GM19324 (cell line): ENCODE measurements around the gene ATG4D.
A peak's percentile ranks its signal among the peaks of the same experiment; 100 is the strongest.
"Not testable (repeated sequence)": the region's sequence is repeated elsewhere in the genome, so short reads cannot be mapped to it uniquely, and the experiment has no call there.

Source experiments
- ATAC-seq: cut with Tn5 transposase; IDR thresholded peaks from one replicate; pipeline ENCODE4 v1.9.1; 2021; ENCODE audit warnings: mild to moderate bottlenecking, moderate library complexity; ENCODE audit not compliant: unreplicated experiment, low FRiP score

The ATG4D gene

DNA sequence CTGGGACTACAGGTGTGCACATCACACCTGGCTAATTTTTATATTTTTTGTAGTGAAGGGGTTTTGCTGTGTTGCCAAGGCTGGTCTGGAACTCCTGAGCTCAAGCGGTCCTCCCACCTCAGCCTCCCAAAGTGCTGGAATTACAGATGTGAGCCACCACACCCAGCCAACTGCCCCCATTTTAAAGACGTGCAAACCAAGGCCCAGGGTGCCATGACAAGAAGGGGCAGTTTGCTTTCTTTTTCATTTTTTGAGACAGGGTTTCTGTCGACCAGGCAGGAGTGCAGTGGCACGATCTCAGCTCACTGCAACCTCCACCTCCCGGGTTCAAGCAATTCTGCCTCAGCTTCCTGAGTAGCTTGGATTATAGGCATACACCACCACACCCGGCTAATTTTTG, 30.1 kb downstream of the ATG4D start:
- not testable (repeated sequence) for ATAC-seq

- ATAC-seq: no peak
Observed at GRCh38 chr19:10574462-10574861, 30.8 kb downstream of the ATG4D start.

GRCh38 chr19:10575011-10575716, 31.5 kb downstream of the ATG4D start:
- no peak for ATAC-seq

- no peak for ATAC-seq
Observed at GRCh38 chr19:10577951-10578350, 34.2 kb downstream of the ATG4D start.

GRCh38 chr19:10580979-10581631, 37.4 kb downstream of the ATG4D start:
- ATAC-seq: no peak

GRCh38 chr19:10582091-10582490, 38.4 kb downstream of the ATG4D start:
- ATAC-seq: no peak

DNA sequence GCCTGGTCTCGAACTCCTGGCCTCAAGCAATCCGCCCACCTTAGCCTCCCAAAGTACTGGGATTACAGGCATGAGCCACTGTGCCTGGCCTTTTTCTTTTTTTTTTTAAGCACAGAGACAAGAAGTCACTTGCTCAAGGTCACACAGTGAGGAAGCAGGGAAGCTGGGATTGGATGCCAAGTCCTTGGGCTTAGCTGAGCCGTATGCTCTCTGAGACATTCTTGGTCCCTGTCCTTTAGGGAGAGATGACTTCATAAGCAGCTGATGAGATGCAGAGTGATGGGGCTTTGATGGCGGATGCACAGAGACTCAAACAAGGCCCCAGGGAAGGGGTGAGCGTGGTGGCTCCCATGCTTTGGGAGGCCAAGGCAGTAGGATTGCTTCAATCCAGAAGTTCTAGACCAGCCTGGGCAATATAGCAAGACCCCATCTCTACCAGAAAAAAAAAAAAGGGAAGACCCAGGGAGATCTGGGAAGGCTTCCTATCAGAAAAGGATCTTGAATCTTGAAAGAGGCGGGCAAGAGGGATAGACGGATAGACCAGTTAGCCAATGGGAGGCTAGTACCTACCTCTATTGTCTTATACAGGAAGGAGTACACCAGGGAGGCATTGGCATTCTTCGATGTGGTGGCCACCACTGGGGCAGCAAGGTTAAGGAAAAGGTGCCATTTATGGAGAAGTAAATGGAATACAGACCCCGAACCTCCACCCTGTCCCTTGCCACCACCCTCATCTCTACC, 39.5 kb downstream of the ATG4D start:
- ATAC-seq: no peak

GRCh38 chr19:10586396-10586795, 42.7 kb downstream of the ATG4D start:
- no peak for ATAC-seq

- ATAC-seq: no peak
Observed at GRCh38 chr19:10587022-10587838, 43.5 kb downstream of the ATG4D start, which contains the start of gene AP1M2. Gene AP1M2, minus strand, starts transcription at chr19:10587312. Its CDS starts 81 bp downstream, at chr19:10587231.

- ATAC-seq: no peak
Observed at GRCh38 chr19:10587839-10588150, 44.1 kb downstream of the ATG4D start.

DNA sequence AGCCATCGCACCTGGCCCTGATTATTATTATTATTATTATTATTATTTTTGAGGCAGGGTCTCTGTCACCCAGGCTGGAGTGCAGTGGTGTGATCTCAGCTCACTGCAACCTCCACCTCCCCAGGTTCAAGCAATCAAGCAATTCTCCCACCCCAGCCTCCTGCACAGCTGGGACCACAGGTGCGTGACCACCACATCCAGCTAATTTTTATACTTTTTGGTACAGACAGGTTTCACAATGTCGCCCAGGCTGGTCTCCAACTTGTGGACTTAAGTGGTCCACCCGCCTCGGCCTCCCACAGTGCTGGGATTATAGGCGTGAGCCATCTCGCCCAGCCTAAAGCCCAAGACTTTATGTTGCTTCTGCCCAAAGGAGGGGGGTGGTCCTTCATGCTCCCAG, 49.4 kb downstream of the ATG4D start:
- no peak for ATAC-seq

- ATAC-seq: no peak
Observed at GRCh38 chr19:10593820-10594637, 50.3 kb downstream of the ATG4D start.

DNA sequence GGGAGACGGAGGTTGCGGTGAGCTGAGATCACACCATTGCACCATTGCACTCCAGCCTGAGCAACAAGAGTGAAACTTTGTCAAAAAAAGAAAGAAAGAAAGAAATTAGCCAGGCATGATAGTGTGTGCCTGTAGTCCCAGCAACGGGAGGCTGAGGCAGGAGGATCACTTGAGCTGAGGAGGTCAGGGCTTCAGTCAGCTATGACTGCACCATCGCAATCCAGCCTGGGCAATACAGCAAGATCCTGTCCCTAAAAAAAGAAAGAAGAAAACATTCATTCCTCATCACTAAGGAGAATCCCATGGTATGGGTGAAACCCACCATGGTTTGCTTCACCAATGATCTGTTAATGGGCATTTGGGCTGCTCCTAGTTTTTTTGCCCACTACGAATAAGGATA, 56.4 kb downstream of the ATG4D start:
- no peak for ATAC-seq

- no peak for ATAC-seq
Observed at GRCh38 chr19:10601999-10602329, 58.3 kb downstream of the ATG4D start.

GRCh38 chr19:10602330-10603083, 58.8 kb downstream of the ATG4D start:
- peak; percentile 69 for ATAC-seq
